K562 (cell line): Measurements from ENCODE around the gene MTHFSD. TPM values are rescaled to one million over a fixed set of nuclear protein-coding genes. Genes with fewer than 3 reads are reported as not detected.

Experiments used
- ATAC-seq: fragments of 200-7000 bp; cut with Tn5 transposase; 3 replicates; pipeline ENCODE4 v1.9.1; 2020; ENCODE audit warnings: moderate library complexity
- BruUV-seq: library from RNA; stranded (reverse); fragments of 400-500 nt; replicated peaks from 2 replicates; lab custom pipeline; 2021; lab: Mats Ljungman, UMichigan
- CTCF ChIA-PET: fragments of 300-600 bp; formaldehyde crosslinking; extraction: SDS; loops from one replicate; lab custom pipeline; 2021; ENCODE audit warnings: low intra/inter-chr PET ratio; lab: Yijun Ruan, JAX
- POLR2A ChIA-PET: fragments of 300-600, 350-650 bp; sonication (Branson Sonifier 250); formaldehyde crosslinking; extraction: SDS; loops from one replicate; lab custom pipeline; 2021; ENCODE audit warnings: antibody characterized with exemption, inconsistent platforms; lab: Yijun Ruan, JAX
- DNase-seq, 4 experiments: peaks; one replicate each; pipeline versions ENCODE4 v3.0.0 to v3.0.0-alpha.2; 2011 to 2018; ENCODE audit warnings: low spot score in 3 of 4, mixed read lengths in 3 of 4; ENCODE audit errors: extremely low read depth in 1 of 4
- FAIRE-seq: peaks from 2 replicates; lab custom pipeline; 2011; peaks lifted over from hg19 to GRCh38; lab: Jason Lieb, UNC
- H2AFZ ChIP-seq: 2 replicates; pipeline ENCODE4 v1.6.0; 2011; ENCODE audit warnings: low read depth, low read length, control low read depth, inconsistent platforms
- H3K27ac ChIP-seq: fragments of 200-600 bp; 3 replicates; pipeline ENCODE4 v1.8.0; 2011; ENCODE audit warnings: low read depth, mild to moderate bottlenecking, control low read depth, inconsistent platforms, low read length, moderate library complexity, mixed read lengths; ENCODE audit errors: extremely low read depth
- H3K27me3 ChIP-seq, 2 experiments: fragments of 300-600 bp in 1 of 2; 2 replicates in 1 of 2; 3 replicates in 1 of 2; pipeline versions ENCODE4 v1.6.0 to v1.8.0; 2011; ENCODE audit warnings: inconsistent platforms in 2 of 2, low read length in 2 of 2, mild to moderate bottlenecking in 1 of 2, mixed read lengths in 1 of 2, moderate library complexity in 1 of 2; ENCODE audit not compliant: control insufficient read depth in 2 of 2, insufficient read depth in 2 of 2
- H3K36me3 ChIP-seq: fragments of 300-600 bp; 3 replicates; pipeline ENCODE4 v1.8.0; 2011; ENCODE audit warnings: mild to moderate bottlenecking, low read length, inconsistent platforms; ENCODE audit not compliant: control insufficient read depth, insufficient read depth
- H3K4me1 ChIP-seq, 2 experiments: fragments of 200-600 bp in 1 of 2; replicated peaks in 1 of 2; 2 replicates in 1 of 2; 3 replicates in 1 of 2; pipeline versions ENCODE4 v1.5.1 to v1.8.0; 2011; ENCODE audit warnings: inconsistent platforms in 2 of 2, low read length in 2 of 2, mild to moderate bottlenecking in 1 of 2, mixed read lengths in 1 of 2, moderate library complexity in 1 of 2; ENCODE audit not compliant: control insufficient read depth in 2 of 2, insufficient read depth in 2 of 2
- H3K4me2 ChIP-seq: 2 replicates; pipeline ENCODE4 v1.6.1; 2011; ENCODE audit warnings: low read length, control low read depth, inconsistent platforms, mixed read lengths; ENCODE audit not compliant: insufficient read depth
- H3K4me3 ChIP-seq: fragments of 200-600 bp; sonication (generic), shearing (Covaris generic); 2 replicates; pipeline ENCODE4 v1.5.1; 2016; ENCODE audit warnings: control low read depth, inconsistent platforms
- H3K79me2 ChIP-seq: fragments of 200-600 bp; 3 replicates; pipeline ENCODE4 v1.8.0; 2011; ENCODE audit warnings: low read length, inconsistent platforms; ENCODE audit not compliant: control insufficient read depth, insufficient read depth
- H3K9ac ChIP-seq, 2 experiments: 2 replicates each; pipeline versions ENCODE4 v1.6.0 to v1.6.1; 2011; ENCODE audit warnings: low read depth in 2 of 2, low read length in 2 of 2, control low read depth in 1 of 2, inconsistent platforms in 1 of 2, mild to moderate bottlenecking in 1 of 2, mixed read lengths in 1 of 2; ENCODE audit not compliant: insufficient read depth in 1 of 2
- H3K9me1 ChIP-seq: one replicate; pipeline ENCODE4 v1.6.0; 2011; ENCODE audit warnings: inconsistent platforms, mild to moderate bottlenecking, low read length, moderate library complexity; ENCODE audit not compliant: control insufficient read depth, insufficient read depth
- H3K9me3 ChIP-seq: replicated peaks from 2 replicates; pipeline ENCODE4 v1.5.1; 2011; ENCODE audit warnings: low read depth, low read length, inconsistent platforms; ENCODE audit not compliant: control insufficient read depth, insufficient read depth
- H4K20me1 ChIP-seq: replicated peaks from 2 replicates; pipeline ENCODE4 v1.6.1; 2011; ENCODE audit warnings: low read length, inconsistent platforms, mixed read lengths; ENCODE audit not compliant: control insufficient read depth, insufficient read depth
- ASH1L ChIP-seq: fragments of 450-650 bp; IDR thresholded peaks from 2 replicates; pipeline ENCODE4 v1.6.1; 2018; ENCODE audit warnings: borderline replicate concordance, mild to moderate bottlenecking, low read depth; ENCODE audit not compliant: partially characterized antibody
- BDP1 ChIP-seq: IDR thresholded peaks from 3 replicates; pipeline ENCODE4 v1.6.1; 2011; ENCODE audit not compliant: insufficient read length, insufficient read depth
- CREB5 ChIP-seq: fragments of 250-450 bp; sonication (Bioruptor Pico); IDR thresholded peaks from 2 replicates; pipeline ENCODE4 v1.5.0; 2020; ENCODE audit warnings: mild to moderate bottlenecking
- EHMT2 ChIP-seq: fragments of 450-650 bp; IDR thresholded peaks from 2 replicates; pipeline ENCODE4 v1.6.1; 2018; ENCODE audit warnings: antibody characterized with exemption
- GTF2E2 ChIP-seq: fragments of 200-800 bp; sonication (Bioruptor generic); IDR thresholded peaks from 2 replicates; pipeline ENCODE4 v1.6.1; 2016; ENCODE audit warnings: missing genetic modification characterization, missing compliant biosample characterization
- KLF1 ChIP-seq: fragments of 450-650 bp; IDR thresholded peaks from 2 replicates; pipeline ENCODE4 v1.6.1; 2016; ENCODE audit warnings: missing genetic modification characterization, missing compliant biosample characterization
- MBD1 ChIP-seq: fragments of 250-450 bp; sonication (Bioruptor Pico); IDR thresholded peaks from 2 replicates; pipeline ENCODE4 v1.8.0; 2022; ENCODE audit warnings: inconsistent platforms
- SRSF9 ChIP-seq: fragments of 200-400 bp; formaldehyde crosslinking; IDR thresholded peaks from 2 replicates; pipeline ENCODE4 v1.6.1; 2017; ENCODE audit warnings: low read depth, low read length, borderline replicate concordance
- ZNF512 ChIP-seq: IDR thresholded peaks from 2 replicates; pipeline ENCODE4 v1.6.1; 2016; ENCODE audit warnings: missing genetic modification characterization, missing compliant biosample characterization
- ZNF764 ChIP-seq: fragments of 250-450 bp; sonication (Bioruptor Pico); IDR thresholded peaks from 2 replicates; pipeline ENCODE4 v1.4.0; 2020; ENCODE audit warnings: low read depth, mild to moderate bottlenecking, moderate library complexity
- ZNF77 ChIP-seq: fragments of 250-450 bp; sonication (Bioruptor Pico); IDR thresholded peaks from 2 replicates; pipeline ENCODE4 v1.5.0; 2020
- ZSCAN32 ChIP-seq: fragments of 450-650 bp; formaldehyde crosslinking; IDR thresholded peaks from 2 replicates; pipeline ENCODE4 v1.4.0; 2020; ENCODE audit warnings: mild to moderate bottlenecking, moderate library complexity
- WGBS: fragments of 100-300 bp; shearing (Covaris generic); methylation state at CpG from one replicate; pipeline ENCODE4 v1.1.6; 2016; ENCODE audit warnings: low coverage, mixed read lengths; ENCODE audit not compliant: insufficient coverage; ENCODE audit errors: missing lambda C conversion rate; 5-methylcytosine and 5-hydroxymethylcytosine counted together
- in situ Hi-C: fragments of 300-500 bp; cut with MboI; formaldehyde crosslinking; loops from 4 replicates; pipeline ENCODE4 v1.15.0; 2018; ENCODE audit warnings: inconsistent platforms, mixed read lengths
- intact Hi-C: fragments of 100-400 bp; cut with micrococcal nuclease; formaldehyde crosslinking; loops from 2 replicates; pipeline ENCODE4 v1.14.2; 2022
- polyA plus RNA-seq, 8 experiments: library from polyadenylated mRNA; depleted of rRNA in 4 of 8; stranded (reverse) in 5 of 8; unstranded in 3 of 8; fragments of >200 nt; fragmentation: Nextera tagmentation in 2 of 8; fragmentation: Illumina TruSeq in 1 of 8; extraction: Ambion mirVana in 2 of 8; extraction: Trizol in 1 of 8; gene quantifications; 2 replicates each; pipeline versions ENCODE4 v1.2.1 to v1.2.3, GENCODE V29; 2011 to 2014; ENCODE audit warnings: inconsistent platforms in 1 of 8, missing spikeins in 1 of 8
- total RNA-seq, 7 experiments: library from RNA; depleted of rRNA in 6 of 7; stranded (reverse); fragments of >200 nt in 6 of 7; fragmentation: Illumina TruSeq in 2 of 7; extraction: Trizol in 2 of 7; gene quantifications; 2 replicates each; pipeline versions ENCODE4 v1.2.1 to v1.2.3, GENCODE V29; 2011 to 2021; ENCODE audit warnings: low replicate concordance in 1 of 7

The MTHFSD gene
- total and polyA plus RNA-seq, 9 of the 15 experiments (the other 6 are each of a cell fraction or from before 2014, with no cell fraction given), result 3.2 to 20.2 (median 12.0) TPM

GRCh38 chr16:86570558-86571529 lies 15.8 kb upstream of the MTHFSD start (continued):
- TF ChIP-seq SRSF9, result no peak
- no peak for TF ChIP-seq ASH1L
- no peak for TF ChIP-seq ZNF77

GRCh38 chr16:86569701-86570447 lies 14.8 kb upstream of the MTHFSD start:
- H3K27me3 ChIP-seq, result peaks cover 37 to 60% of the 10 kb centered on the region in 2 experiments
- CTCF ChIA-PET, result no interaction called here
- no peaks in the 10 kb centered on the region for H3K9me1 ChIP-seq
- H3K79me2 ChIP-seq, result no peaks in the 10 kb centered on the region
- H2AFZ ChIP-seq, result no peak overlapping the region
- H3K36me3 ChIP-seq, result no peaks in the 10 kb centered on the region
- BruUV-seq, result no TSS peak
- H3K4me2 ChIP-seq, result no peak overlapping the region
- H3K9ac ChIP-seq, result no peak overlapping the region
- in situ Hi-C loops (loop anchor here (5.0 to 25.0 kb wide), 3 partner anchors 487 to 1067 kb away; no protein-coding TSS in a partner anchor), intact Hi-C loops (loop anchor here (10.0 kb wide), 1 partner anchor 625 kb away; no protein-coding TSS in a partner anchor)
- 2% methylated on average over 13 of the region's 13 CpGs for WGBS
- no peak overlapping the region for H3K27ac ChIP-seq
- H3K4me1 ChIP-seq, result peaks cover 0 to 4% of the 10 kb centered on the region in 2 experiments; a peak in 1 of 5 replicates
- ATAC-seq (no peak), DNase-seq (no peak), FAIRE-seq (no peak)
- POLR2A ChIA-PET, result no interaction called here
- peaks cover 4% of the 10 kb centered on the region; the same call in 1 of the 2 replicates for H4K20me1 ChIP-seq
- no peak overlapping the region for H3K4me3 ChIP-seq
- no peaks in the 10 kb centered on the region for H3K9me3 ChIP-seq
- TF ChIP-seq KLF1, result no peak
- no peak for TF ChIP-seq CREB5
- no peak for TF ChIP-seq ZNF512 (tag)
- no peak for TF ChIP-seq EHMT2
- TF ChIP-seq MBD1 (CRISPR knock-in tag), result no peak
- TF ChIP-seq ZNF764 (CRISPR knock-in tag), result no peak
- TF ChIP-seq GTF2E2 (tag), result no peak
- no peak for TF ChIP-seq ZSCAN32 (CRISPR knock-in tag)
- no peak for TF ChIP-seq BDP1
